SW 1271 (cell line): ENCODE measurements around the gene UQCRC2.
"Not testable (repeated sequence)": the region's sequence is repeated elsewhere in the genome, so short reads cannot be mapped to it uniquely, and the experiment has no call there.

Experiments used
- DNase-seq, 2 experiments: peaks; one replicate each; lab custom pipeline; 2025; lab: John Stamatoyannopoulos, UW

Gene UQCRC2

DNA sequence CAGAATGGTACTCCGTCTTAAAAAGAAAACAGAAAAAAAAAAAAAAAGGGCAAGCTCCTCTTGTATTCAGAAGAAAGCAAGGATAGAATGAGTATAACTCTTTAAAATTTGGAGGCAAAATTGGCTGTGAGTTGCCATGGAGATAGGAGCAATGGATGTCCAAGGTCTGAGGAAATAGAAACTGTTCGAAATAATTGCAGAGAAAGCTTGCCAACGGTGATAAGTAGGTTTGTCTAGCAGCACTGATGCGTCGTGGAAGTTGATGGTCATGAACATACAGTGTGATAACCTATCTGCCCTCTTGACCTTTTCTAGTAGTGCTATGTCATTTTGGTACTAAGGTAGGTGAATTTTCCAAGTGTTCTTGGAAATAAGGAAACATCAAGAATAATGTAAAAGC is 57.7 kb downstream of the UQCRC2 start:
- DNase-seq: no peak

DNA sequence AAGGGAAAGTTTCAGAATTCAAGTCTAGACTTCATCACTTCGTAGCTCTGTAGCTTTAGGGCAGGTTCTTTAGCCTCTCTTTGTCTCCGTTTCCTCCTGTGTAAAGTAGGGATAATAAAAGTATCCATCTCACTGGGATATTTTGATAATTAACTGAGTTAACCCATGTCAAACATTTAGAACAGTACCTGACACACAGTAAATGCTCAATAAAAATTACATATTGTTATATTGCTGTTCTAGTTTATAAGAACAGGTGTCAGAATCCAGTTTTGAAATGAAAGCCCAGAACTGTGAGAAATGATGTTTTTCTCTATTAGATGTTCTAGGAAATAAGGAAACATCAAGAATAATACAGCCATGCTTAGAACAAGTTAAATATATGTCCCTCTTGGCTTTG is 59.1 kb downstream of the UQCRC2 start:
- DNase-seq: no peak

DNA sequence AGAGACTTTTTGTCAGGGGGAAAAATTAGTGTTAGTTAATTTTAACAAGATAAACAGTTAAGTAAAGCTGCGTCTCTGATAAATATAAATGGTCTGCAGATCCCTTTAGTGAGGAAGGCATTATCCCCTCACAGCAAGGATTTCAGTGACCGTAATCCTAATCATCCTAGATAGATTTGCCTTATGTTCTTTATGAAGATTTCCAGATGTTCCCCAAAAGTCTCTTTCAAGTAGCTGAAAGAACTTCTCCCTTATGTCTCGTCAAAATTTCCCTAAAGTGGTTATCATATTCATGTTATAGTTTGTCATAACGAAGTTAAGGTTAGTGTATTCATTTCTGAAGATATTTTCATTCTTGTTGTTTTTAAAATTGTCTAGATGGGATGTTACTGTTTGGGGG is 60.3 kb downstream of the UQCRC2 start:
- no peak for DNase-seq

DNA sequence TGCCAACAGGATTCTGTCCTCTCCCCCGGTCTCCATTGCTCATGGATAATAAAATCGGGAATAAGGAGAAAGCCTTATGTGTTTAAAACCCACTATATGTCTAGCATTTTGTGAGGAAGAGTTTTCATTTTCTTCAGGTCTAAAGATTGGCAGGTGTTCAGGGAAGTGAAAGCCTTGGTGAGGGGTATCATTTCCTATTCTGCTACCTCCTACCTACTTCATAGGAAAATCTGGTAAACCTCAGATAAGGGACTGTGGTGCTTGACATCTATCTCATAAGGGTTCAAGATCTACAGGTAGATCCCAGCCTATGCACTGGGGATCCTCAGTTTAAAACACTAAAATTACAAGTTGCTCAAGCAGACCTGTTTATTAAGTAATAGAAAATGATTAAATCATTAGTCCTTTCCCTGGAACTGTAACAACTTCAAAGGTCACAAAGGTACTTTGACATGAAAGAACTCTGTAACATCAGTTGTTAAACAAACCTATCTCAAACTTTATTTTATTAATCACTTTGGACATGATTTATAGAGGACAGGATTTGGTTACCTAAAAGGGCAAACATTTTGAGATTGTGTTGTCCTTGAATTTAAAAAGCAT is 61.2 kb downstream of the UQCRC2 start:
- DNase-seq: no peak

DNA sequence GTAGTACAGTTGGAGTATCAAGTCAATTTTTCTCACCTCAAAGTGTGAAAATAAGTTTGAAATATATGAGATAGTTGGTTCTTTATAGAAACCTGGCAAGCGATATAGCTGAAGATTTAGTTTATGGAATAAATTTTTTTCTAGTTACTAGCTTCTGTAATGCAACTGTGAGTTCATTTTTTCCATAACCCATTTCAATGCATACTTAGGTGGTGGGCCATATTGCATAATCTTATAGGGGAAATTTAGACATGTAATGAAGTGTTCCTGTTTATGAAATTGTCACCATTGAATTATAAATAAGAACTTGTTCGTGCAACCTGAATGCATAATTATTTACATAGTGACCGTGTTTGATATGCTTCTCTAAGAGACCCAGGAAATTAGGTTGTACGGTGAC is 63.8 kb downstream of the UQCRC2 start:
- no peak for DNase-seq

DNA sequence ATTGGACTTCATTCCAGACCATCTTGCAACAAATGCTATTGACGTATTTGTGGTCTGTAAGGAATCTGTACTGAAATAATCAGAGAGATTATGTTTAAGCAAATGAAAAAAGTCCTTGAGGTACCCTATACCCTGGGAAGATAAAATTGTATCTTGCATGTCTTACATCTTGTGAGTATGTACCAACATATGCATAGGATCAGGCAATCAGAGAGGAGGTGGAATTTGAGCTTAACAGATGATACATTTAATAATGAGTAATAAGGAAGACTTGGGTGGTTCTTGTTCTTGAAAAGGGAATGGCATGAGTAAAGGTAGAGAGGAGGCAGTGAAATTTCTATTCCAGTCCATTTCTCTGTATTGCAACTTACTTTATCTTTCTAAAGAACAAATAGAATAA is 65.4 kb downstream of the UQCRC2 start:
- DNase-seq: no peak

DNA sequence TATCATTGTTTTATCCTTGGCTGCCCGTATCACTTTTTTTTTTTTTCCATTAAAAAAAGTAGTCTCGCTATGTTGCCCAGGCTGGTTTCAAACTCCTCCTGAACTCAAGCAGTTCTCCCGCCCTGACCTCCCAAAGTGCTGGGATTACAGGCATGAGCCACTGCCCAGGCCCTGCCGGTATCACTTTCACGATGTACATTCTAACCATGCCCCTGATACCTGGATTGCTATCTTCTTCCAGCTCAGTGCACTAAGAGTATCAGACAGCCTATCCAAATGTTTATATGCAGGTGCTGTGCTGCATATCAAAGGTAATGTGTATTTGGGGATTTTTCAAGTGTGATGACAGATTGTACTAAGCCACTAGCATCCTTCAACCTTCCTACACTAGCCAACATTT is 69.0 kb downstream of the UQCRC2 start:
- DNase-seq: no peak

DNA sequence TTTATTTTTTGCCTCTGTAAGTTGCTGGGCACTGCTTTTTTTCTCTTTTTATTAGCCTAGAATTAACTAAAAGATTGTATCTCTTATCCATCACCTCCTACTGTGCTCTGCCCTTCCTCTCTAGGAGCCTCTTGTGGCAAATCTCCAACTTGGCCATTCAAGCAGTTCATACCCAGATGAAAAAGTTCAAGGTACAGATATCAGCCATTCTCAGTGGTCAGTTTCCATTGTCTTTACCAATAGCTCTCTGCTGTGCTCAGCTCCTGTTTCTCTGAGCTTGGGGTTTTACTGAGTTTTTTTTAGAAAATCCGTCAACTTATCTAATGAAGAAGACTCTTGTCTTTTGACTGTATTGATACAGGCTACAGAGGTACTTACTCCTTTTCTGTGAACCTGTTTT is 70.3 kb downstream of the UQCRC2 start:
- no peak for DNase-seq

DNA sequence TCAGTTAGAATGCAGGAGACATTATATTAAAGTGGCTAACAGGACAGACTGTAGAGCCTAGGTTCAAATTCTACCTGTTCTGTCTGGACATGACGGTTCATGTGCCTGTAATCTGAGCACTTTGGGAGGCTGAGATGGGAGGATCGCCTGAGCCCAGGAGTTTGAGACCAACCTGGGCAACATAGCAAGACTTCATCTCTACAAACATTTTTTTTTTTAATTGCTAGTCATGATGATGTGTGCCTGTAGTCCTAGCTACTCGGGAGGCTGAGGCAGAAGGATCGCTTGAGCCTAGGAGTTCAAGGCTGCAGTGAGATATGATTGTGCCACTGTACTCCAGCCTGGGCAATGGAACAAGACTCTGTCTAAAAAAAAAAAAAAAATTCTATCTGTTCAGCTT is 71.6 kb downstream of the UQCRC2 start:
- not testable (repeated sequence) for DNase-seq

DNA sequence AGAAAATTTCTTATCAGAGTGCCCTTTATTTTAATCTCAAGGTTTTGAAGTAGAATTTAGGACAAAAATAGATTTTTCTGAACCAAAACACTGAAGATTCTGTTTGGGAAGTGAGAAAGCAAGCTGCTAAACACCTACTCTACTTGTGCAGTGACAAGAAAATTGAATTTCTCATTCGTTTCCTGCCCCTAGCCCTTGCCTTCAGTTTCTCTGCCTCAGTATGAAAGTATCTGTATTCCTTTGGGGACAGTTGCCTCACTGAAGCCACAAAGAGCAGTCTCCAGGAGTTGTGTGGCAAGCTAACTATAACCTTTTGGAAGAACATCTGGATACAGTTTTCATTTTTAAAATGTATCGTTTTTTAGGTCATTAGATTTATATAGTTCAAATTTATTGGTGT is 74.5 kb downstream of the UQCRC2 start:
- DNase-seq: no peak

DNA sequence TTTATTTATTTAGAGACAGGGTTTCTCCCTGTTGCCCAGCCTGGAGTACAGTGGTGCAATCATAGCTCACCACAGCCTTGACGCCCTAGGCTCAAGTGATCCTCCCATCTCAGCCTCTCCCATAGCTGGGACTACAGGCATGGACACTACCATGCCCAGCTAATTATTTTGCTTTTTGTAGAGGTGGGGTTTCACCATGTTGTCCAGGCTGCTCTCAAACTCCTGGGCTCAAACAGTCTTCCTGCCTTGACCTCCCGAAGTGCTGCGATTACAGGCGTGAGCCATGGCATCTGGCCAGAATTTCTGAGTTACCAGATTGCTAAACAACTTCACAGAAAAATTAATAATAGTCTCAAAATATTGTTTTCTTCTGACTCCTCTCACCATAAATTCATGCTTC is 76.5 kb downstream of the UQCRC2 start:
- no peak for DNase-seq

DNA sequence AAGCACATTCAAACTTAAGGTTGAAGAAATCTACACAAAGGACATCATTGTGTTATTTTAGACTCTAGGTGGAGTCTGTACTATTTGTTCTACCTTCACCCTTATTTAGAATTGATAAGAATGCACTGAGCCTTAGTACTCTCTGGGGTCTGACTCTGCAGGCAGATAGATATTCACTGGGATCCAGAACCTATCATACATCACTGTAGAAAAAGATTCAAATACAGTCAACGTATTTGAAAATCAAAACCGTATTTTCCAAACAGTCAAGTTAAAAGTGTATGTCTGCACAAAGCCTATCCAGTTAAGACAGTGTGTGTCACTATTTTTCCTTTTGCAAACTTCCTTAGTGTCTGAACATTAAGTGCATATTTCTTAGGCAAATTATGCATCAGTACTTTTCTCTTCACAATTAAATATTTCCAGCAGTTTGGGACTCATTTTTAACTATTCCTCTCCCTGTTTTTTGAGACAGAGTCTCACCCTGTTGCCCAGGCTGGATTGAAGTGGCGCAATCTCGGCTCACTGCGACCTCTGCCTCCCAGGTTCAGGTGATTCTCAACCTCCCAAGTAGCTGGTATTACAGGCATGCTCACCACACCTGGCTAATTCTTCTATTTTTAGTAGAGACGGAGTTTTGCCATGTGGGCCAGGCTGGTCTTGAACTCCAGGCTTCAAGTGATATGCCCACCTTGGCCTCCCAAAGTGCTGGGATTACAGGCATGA is 77.1 kb downstream of the UQCRC2 start:
- DNase-seq: no peak

DNA sequence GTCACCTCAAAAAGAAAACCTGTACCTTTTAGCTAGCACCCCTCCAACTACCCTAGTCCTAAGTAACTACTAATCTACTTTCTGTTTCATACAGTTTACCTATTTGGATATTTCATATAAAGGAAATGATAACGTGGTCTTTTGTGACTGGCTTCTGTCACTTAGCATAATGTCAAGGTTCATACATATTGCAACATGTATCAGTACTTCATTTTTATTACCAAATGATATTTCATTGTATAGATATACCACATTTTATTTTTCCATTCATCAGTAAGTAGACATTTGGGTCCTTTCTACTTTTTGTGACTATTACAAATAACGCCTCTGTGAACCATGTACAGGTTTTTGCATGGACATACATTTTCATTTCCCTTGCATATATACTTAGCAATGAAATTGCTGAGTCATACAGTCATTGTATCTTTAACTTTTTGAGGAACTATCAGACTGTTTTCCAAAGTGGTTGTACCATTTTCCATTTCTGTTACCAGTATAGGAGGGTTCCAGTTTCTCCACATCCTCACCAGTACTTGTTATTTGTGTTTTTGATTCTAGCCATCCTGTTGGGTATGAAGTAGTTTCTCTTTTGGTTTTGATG is 78.4 kb downstream of the UQCRC2 start:
- DNase-seq: no peak
